H9 (cell line): ENCODE data around the gene ABCA1. TPM values are rescaled to one million over a fixed set of nuclear protein-coding genes. Genes with fewer than 3 reads are reported as not detected.

ENCODE experiments used
- DNase-seq: peaks from one replicate; pipeline ENCODE4 v3.0.0-alpha.2; 2017
- H2AFZ ChIP-seq: one replicate; pipeline ENCODE4 v1.6.1; 2013; ENCODE audit warnings: mild to moderate bottlenecking, low read length, control low read depth, moderate library complexity
- H2AK5ac ChIP-seq: 2 replicates; pipeline ENCODE4 v1.6.1; 2013; ENCODE audit warnings: low read length, control low read depth, mixed read lengths; ENCODE audit not compliant: insufficient read length
- H2BK120ac ChIP-seq: one replicate; pipeline ENCODE4 v1.6.1; 2013; ENCODE audit warnings: low read depth, mild to moderate bottlenecking, low read length, control low read depth, inconsistent platforms; ENCODE audit not compliant: poor library complexity, severe bottlenecking
- H2BK12ac ChIP-seq: 2 replicates; pipeline ENCODE4 v1.6.1; 2013; ENCODE audit warnings: low read length, control low read depth, mixed read lengths, low read depth; ENCODE audit not compliant: insufficient read length
- H2BK15ac ChIP-seq: 2 replicates; pipeline ENCODE4 v1.6.1; 2013; ENCODE audit warnings: low read depth, low read length, control low read depth
- H2BK20ac ChIP-seq: one replicate; pipeline ENCODE4 v1.6.1; 2013; ENCODE audit warnings: low read depth, mild to moderate bottlenecking, low read length, control low read depth, inconsistent platforms; ENCODE audit not compliant: poor library complexity, severe bottlenecking
- H2BK5ac ChIP-seq: 2 replicates; pipeline ENCODE4 v1.6.1; 2013; ENCODE audit warnings: low read length, control low read depth, mixed read lengths; ENCODE audit not compliant: insufficient read length
- H3K14ac ChIP-seq: 2 replicates; pipeline ENCODE4 v1.6.1; 2013; ENCODE audit warnings: low read length, control low read depth; ENCODE audit not compliant: insufficient read depth
- H3K18ac ChIP-seq: 2 replicates; pipeline ENCODE4 v1.6.1; 2013; ENCODE audit warnings: low read depth, mild to moderate bottlenecking, mixed read lengths, low read length, control low read depth; ENCODE audit not compliant: insufficient read length
- H3K23ac ChIP-seq: 2 replicates; pipeline ENCODE4 v1.6.1; 2013; ENCODE audit warnings: low read length, control low read depth, mixed read lengths, low read depth; ENCODE audit not compliant: insufficient read length
- H3K23me2 ChIP-seq: 2 replicates; pipeline ENCODE4 v1.6.1; 2013; ENCODE audit warnings: low read depth, mild to moderate bottlenecking, mixed read lengths, low read length, control low read depth; ENCODE audit not compliant: insufficient read length, poor library complexity, severe bottlenecking
- H3K27ac ChIP-seq: 2 replicates; pipeline ENCODE4 v1.5.1; 2013; ENCODE audit warnings: low read length, control low read depth, mixed read lengths, low read depth; ENCODE audit not compliant: insufficient read length
- H3K27me3 ChIP-seq: 2 replicates; pipeline ENCODE4 v1.6.1; 2013; ENCODE audit warnings: low read length, control low read depth, inconsistent platforms; ENCODE audit not compliant: insufficient read depth
- H3K4ac ChIP-seq: 2 replicates; pipeline ENCODE4 v1.6.1; 2013; ENCODE audit warnings: low read depth, mild to moderate bottlenecking, control low read depth, inconsistent platforms, low read length, moderate library complexity
- H3K4me1 ChIP-seq: 2 replicates; pipeline ENCODE4 v1.6.1; 2013; ENCODE audit warnings: low read length, control low read depth, inconsistent platforms; ENCODE audit not compliant: insufficient read depth
- H3K4me2 ChIP-seq: 2 replicates; pipeline ENCODE4 v1.6.1; 2013; ENCODE audit warnings: low read length, control low read depth, mixed read lengths; ENCODE audit not compliant: insufficient read length, insufficient read depth
- H3K56ac ChIP-seq: 2 replicates; pipeline ENCODE4 v1.6.1; 2013; ENCODE audit warnings: low read depth, mild to moderate bottlenecking, mixed read lengths, low read length, control low read depth; ENCODE audit not compliant: insufficient read length
- H3K79me1 ChIP-seq: 2 replicates; pipeline ENCODE4 v1.6.1; 2013; ENCODE audit warnings: low read depth, mild to moderate bottlenecking, moderate library complexity, low read length, control low read depth, inconsistent platforms; ENCODE audit not compliant: insufficient read depth, poor library complexity, severe bottlenecking
- H3K79me2 ChIP-seq: 2 replicates; pipeline ENCODE4 v1.6.1; 2013; ENCODE audit warnings: low read length, control low read depth, inconsistent platforms; ENCODE audit not compliant: insufficient read depth
- H3K9ac ChIP-seq: 2 replicates; pipeline ENCODE4 v1.6.1; 2013; ENCODE audit warnings: low read length, control low read depth, mixed read lengths; ENCODE audit not compliant: insufficient read length; ENCODE audit errors: extremely low read depth
- H3K9me3 ChIP-seq: one replicate; pipeline ENCODE4 v1.6.1; 2013; ENCODE audit warnings: low read depth, low read length, inconsistent platforms; ENCODE audit not compliant: control insufficient read depth
- H3T11ph ChIP-seq: one replicate; pipeline ENCODE4 v1.6.1; 2013; ENCODE audit warnings: mild to moderate bottlenecking, low read length, control low read depth, inconsistent platforms
- H4K20me1 ChIP-seq: one replicate; pipeline ENCODE4 v1.6.1; 2013; ENCODE audit not compliant: control insufficient read depth, insufficient read length, insufficient read depth
- H4K5ac ChIP-seq: 2 replicates; pipeline ENCODE4 v1.6.1; 2013; ENCODE audit warnings: low read depth, mild to moderate bottlenecking, mixed read lengths, low read length, control low read depth; ENCODE audit not compliant: insufficient read length
- H4K8ac ChIP-seq: replicated peaks from 2 replicates; pipeline ENCODE4 v1.6.1; 2013; ENCODE audit warnings: low read length, control low read depth, mixed read lengths, low read depth; ENCODE audit not compliant: insufficient read length
- H4K91ac ChIP-seq: 2 replicates; pipeline ENCODE4 v1.6.1; 2013; ENCODE audit warnings: low read depth, mild to moderate bottlenecking, moderate library complexity, mixed read lengths, low read length, control low read depth; ENCODE audit not compliant: insufficient read length
- H3K27ac Mint-ChIP-seq, 3 experiments: 2 replicates in 2 of 3; 3 replicates in 1 of 3; pipeline ENCODE4 v1.8.0; 2020 to 2021; ENCODE audit warnings: mixed read lengths in 3 of 3, mild to moderate bottlenecking in 1 of 3, moderate library complexity in 1 of 3
- H3K27me3 Mint-ChIP-seq: 2 replicates; pipeline ENCODE4 v1.8.0; 2021; ENCODE audit warnings: low read depth, mild to moderate bottlenecking, moderate library complexity, mixed read lengths
- H3K36me3 Mint-ChIP-seq, 3 experiments: 2 replicates in 2 of 3; 3 replicates in 1 of 3; pipeline ENCODE4 v1.8.0; 2020 to 2021; ENCODE audit warnings: low read depth in 3 of 3, mixed read lengths in 3 of 3; ENCODE audit not compliant: insufficient read depth in 1 of 3
- H3K4me1 Mint-ChIP-seq, 2 experiments: 2 replicates each; pipeline ENCODE4 v1.8.0; 2020; ENCODE audit warnings: mixed read lengths in 2 of 2
- H3K4me3 Mint-ChIP-seq, 2 experiments: 2 replicates in 1 of 2; 3 replicates in 1 of 2; pipeline ENCODE4 v1.8.0; 2020 to 2021; ENCODE audit warnings: mild to moderate bottlenecking in 2 of 2, mixed read lengths in 2 of 2, moderate library complexity in 1 of 2
- H3K9me3 Mint-ChIP-seq, 2 experiments: 2 replicates in 1 of 2; 3 replicates in 1 of 2; pipeline ENCODE4 v1.8.0; 2020; ENCODE audit warnings: mild to moderate bottlenecking in 2 of 2, mixed read lengths in 2 of 2, moderate library complexity in 1 of 2
- CTCF ChIP-seq: fragments of 200-600 bp; sonication (generic); conservative IDR thresholded peaks from 3 replicates; pipeline ENCODE4 v1.8.0; 2021; ENCODE audit warnings: antibody characterized with exemption, mild to moderate bottlenecking
- WGBS: extraction: QIAGEN DNeasy Blood & Tissue Kit; methylation state at CpG from one replicate; pipeline ENCODE4 v1.1.7; 2013; ENCODE audit warnings: missing lambda C conversion rate, low lambda C conversion rate, mixed read lengths; ENCODE audit not compliant: insufficient read length; ENCODE audit errors: extremely low coverage; 5-methylcytosine and 5-hydroxymethylcytosine counted together
- total RNA-seq: library from RNA; stranded (reverse); gene quantifications from 2 replicates; pipeline ENCODE4 v1.2.1, GENCODE V29; 2021

ABCA1 gene
- total RNA-seq, 1 experiment from 2014 or later: 16.6 TPM

- WGBS: no CpG with 5 or more reads among the region's 5 CpGs
- Histone ChIP-seq H4K8ac (no peak overlapping the region), H2BK5ac (no peak overlapping the region), H3K56ac (no peak overlapping the region), H3K23ac (no peak overlapping the region), H3K18ac (no peak overlapping the region), H3K4me2 (no peak overlapping the region), H2BK20ac (no peak overlapping the region), H2BK120ac (no peak overlapping the region), H4K20me1 (no peaks in the 10 kb centered on the region), H3K4ac (no peak overlapping the region), H2AFZ (no peak overlapping the region), H2AK5ac (no peak overlapping the region), H2BK12ac (no peak overlapping the region), H3K4me1 (peaks cover under 1% of the 10 kb centered on the region; the same call in 1 of the 2 replicates), H4K5ac (no peak overlapping the region), H3K9ac (no peak overlapping the region), H3K27me3 (no peaks in the 10 kb centered on the region), H4K91ac (no peak overlapping the region), H3T11ph (no peak overlapping the region), H3K9me3 (no peaks in the 10 kb centered on the region), H2BK15ac (no peak overlapping the region), H3K27ac (no peak overlapping the region), H3K23me2 (no peaks in the 10 kb centered on the region), H3K79me2 (no peaks in the 10 kb centered on the region), H3K14ac (no peak overlapping the region), H3K79me1 (no peaks in the 10 kb centered on the region)
- Mint-ChIP-seq H3K27me3 (no peaks in the 10 kb centered on the region), H3K4me3 (no peak overlapping the region), H3K27ac (0 out of 7 replicates have a peak overlapping the region, but pooled peaks of 1 of the 3 experiments have one; percentile 25), H3K36me3 (peaks cover 4 to 33% (median 23%) of the 10 kb centered on the region in 3 experiments; a peak in 6 of 7 replicates), H3K9me3 (no peaks in the 10 kb centered on the region), H3K4me1 (peaks cover 15 to 23% of the 10 kb centered on the region in 2 experiments)
- DNase-seq: no peak
- TF ChIP-seq CTCF: no peak
Measured at GRCh38 chr9:104856413-104856941, 71.5 kb downstream of the ABCA1 start.
